HK-2 (cell line): ENCODE measurements around the gene EGFR.

Experiments used
- DNase-seq: peaks from one replicate; pipeline ENCODE4 v3.0.0-alpha.2; 2018; ENCODE audit not compliant: unreplicated experiment

Gene EGFR

DNA sequence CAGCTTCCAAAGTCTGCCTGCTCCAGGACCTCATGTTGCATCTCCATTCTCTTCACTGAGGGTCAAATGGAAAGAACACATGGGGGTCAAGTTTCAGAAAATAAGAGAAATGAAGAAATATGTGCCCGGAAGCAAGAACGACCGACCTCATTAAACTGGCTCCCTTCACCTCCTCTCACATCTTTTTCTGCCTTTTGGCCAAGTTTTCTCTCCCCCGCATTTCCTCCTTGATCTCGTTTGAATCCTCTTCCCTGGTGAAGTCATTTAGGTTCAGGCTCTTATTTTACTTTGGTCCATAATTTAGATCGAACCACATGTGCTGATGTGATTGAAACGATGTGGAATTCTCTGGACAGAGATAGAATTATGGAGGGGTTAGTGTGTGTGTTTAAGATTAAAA is 44.2 kb downstream of the EGFR start:
- no peak for DNase-seq

DNA sequence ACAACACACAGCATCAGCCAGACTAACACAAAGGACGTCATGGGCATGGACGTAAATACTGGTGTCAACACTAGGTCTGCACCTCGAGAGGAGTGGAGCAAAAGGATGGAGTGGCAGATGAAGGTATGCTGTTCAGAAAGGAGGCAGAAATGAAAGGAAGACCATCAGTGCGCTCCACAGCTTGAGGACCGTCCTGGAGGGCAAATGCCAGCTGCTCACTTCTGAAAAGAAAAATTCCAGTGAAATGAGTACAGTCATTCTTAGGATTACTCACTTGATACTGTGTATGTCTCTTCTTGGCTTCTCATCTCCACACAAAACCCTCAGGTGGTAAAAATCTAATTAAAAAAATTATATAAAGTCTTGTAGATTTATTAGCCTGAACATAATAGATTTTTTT is 44.8 kb downstream of the EGFR start:
- DNase-seq, result no peak

DNA sequence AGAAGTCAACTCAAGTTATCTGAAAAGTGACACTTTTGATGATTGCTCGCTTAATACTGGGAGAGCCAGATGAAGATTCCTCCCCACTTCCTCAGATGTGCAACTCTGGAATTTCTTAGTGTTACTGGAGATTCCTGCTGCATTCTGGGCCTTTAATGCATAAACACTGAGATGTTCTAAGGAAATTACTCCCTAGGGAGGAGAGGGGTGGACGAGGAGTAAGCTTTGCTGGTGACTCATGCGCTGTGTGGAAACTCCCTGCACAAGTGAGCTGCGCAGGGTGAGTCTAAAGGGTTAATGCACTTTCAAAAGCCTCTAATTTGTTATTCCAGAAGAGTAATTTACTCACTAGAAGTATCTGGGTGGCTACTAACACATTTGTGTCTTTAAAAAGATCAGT is 46.3 kb downstream of the EGFR start:
- DNase-seq, result peak; percentile 60

DNA sequence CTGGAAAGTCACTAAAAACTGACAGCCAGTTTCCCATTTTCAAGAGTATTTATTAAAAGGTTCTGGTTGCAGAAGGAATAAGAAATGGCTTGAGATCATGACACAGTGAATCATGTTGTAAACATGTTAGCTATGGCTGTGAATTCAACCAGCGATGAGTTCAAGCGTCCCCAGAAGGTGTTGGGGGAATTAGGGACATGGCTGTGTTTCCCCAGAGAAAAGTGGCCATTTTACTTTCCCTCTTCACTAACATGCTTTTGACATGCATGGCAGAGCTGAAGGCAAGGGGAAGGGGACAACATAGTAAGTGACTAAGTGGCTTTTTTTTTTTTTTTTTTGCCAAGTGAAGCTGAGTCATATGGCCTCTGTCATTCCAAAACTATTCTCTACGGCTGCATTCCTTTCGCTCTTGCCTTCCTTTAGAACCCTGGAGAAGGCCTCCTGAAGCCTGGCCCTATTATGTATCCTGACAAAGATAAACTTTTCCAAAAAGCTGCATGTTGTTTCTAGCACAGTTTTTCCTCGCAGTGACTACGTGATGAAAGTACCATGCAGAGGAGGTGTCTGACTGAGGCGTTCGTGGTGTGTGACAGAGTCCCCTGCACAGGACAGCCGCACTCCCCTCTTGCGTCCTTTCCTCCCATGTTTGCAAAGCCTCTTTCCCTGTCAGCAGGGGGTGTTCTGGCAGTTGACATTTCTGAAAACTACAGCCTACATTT is 46.9 kb downstream of the EGFR start:
- DNase-seq, result peak; percentile 64

DNA sequence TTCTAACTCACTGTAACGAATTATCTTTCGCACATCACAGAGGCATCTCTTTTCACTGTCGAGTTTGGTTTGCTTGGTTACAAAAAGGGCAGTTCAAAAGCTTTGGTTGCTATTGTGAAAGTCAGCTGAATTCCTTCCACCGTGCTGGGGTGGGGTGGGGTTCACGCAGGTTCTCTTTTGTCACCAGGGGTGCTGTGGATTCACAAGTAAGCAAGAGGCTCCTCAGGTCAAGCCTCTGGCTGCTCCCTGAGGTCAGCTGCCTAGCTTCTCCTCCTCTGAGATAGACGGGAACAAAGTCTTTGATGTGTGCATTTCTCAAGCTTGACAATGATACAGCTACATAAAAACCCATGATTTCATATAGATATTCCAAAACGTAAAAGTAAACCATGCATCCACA is 47.7 kb downstream of the EGFR start:
- DNase-seq, result no peak

DNA sequence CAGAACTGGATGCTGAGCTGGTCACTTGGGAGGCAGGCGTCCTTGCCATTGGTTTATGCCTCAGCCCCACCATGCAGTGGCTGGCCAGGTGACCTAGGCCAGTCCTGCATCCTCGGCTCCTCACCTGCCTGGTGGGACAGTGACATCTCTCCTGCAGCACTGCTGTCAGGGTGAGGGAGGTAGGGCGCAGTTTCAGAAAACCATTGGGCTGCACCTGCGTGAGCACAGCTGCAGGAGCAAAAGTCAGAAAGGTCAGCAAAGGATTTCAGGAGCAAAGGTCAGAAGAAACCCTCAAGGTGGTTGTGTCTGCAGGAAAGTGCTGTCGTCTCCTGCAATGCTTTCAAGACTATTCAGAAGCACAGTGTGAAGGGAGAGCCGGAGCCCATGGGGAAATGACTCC is 48.1 kb downstream of the EGFR start:
- DNase-seq, result no peak

DNA sequence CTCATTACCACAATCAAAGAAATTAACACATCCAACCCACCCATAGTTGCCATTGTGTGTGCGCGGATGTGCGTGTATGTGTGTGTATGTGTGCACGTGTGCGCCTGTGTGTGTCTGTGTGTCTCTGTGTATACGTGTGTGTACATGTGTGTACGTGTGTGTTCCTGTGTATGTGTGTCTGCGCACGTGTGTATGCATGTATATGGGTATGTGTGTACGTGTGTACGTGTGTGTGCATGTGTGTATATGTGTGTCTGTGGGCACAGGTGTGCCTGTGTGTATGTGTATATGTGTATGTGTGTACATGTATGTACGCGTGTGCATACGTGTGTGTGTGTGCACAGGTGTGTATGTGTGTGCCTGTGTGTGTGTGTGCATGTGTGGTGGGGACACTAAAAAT is 48.9 kb downstream of the EGFR start:
- no peak for DNase-seq

DNA sequence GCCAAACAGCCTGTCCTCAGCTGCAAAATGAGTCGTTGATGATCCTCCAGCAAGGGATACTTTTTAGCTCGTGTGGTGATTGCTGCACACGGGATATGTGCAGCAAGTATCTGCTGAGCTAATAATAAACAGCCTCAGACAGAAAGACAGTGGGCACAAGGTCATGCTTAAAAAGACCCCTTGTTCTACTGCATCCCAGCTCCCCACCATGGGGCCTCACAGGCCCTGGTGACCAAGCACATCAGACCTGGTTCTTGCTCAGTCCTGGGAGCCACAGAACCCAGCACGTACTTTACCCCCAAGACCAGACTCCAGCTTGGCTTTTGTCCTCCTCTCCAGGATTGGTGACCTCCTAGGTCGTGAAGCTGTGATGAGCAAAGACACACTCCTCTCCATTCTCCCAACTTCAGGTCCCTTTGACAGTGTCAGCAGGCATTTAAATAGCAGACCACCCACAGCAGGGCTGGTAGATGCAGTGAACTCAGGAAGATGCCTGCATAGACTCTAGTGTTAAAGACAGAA is 50.5 kb downstream of the EGFR start:
- DNase-seq, result no peak

DNA sequence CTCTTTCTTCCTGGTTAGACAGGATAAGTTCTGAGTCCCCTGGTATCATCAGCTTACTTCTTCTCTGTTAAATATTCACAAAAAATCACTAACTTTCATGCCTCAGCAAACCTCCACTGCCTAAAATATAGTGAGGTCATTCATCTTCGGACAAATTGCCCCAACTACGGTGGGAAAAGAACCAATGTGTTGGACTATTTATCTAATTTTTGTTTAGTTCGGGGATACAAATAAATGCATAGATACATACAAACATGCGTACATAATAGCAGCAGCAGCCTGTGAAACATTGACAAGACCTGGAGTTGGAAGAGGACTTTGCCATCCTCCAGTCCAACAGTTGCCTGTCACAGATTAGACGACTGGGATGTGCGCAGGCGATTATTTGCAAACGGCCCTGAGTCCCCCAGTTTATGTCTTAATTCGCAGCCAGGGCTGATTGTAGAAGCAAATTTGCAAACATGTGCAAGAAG is 51.5 kb downstream of the EGFR start:
- DNase-seq, result no peak

DNA sequence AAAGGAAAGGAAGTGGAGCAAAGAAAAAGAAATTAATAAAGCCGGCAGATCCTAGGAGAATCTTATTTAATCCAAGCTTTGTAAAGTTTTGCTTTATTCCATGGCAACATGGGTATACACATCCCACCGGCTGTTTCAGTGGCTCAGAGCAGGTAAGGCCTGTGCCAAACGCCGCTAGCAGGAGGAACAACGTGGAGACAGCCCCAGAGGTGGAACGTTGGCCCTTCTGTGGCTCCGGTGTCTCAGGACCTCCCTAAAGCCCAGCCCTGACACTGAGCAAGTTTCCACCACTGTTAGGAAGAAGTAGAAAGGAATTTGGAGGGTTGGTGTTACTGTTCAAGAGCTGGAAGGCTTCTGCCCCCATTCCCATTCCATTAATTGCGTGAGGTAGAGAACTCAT is 52.0 kb downstream of the EGFR start:
- no peak for DNase-seq

DNA sequence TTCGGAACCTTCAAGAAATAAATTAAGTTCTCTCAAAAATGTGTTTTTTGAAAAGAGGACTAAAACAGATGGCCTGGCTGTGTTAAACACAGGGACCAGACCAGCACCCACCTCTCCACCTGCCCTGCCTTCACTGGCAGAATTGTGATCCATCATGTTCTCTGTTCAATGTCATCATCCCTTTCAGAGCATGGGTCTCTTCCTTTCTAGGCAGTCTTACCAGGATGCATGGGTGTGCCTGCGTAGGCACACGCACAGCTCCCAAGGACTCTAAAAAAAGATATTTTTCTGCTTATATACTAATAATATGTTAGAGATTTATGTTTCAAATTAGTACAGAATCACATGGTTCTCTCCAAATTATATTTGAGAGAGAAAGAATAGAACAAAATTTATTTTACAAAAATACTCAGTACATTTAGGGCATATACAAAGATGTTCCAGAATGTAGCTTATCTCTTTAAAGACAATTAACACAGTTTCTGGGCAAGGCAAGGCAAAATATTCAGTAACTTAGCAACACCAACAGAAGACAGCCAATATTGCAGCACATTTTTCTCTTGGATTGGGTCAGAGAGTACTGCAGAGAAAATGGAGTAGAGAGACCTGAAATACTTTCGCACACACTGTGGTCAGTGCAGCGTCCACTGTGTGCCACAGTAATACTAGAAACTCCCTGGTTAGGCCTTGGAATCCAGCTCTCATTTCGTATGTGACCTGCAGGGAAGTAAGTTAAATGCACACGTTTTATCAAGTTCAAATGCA is 52.8 kb downstream of the EGFR start:
- DNase-seq, result no peak

DNA sequence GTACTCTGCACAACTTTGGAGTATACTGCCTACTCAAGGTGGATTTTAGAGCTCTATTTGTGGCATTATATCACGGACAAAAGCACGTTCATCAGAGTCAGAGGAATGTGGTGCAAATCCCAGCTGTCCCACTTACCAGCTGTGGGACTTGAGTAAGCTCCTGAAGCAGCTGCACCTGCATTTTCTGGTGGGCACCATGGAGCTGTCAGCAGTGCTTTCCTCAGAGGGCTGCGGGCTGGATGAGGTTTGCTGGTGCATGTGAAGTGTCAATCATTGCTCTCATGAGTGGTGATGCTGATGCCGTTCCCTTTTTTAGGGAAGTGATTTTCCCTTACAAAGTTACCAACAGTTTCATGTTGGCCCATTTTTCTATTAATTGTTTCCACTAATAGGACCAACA is 53.4 kb downstream of the EGFR start:
- DNase-seq, result no peak

DNA sequence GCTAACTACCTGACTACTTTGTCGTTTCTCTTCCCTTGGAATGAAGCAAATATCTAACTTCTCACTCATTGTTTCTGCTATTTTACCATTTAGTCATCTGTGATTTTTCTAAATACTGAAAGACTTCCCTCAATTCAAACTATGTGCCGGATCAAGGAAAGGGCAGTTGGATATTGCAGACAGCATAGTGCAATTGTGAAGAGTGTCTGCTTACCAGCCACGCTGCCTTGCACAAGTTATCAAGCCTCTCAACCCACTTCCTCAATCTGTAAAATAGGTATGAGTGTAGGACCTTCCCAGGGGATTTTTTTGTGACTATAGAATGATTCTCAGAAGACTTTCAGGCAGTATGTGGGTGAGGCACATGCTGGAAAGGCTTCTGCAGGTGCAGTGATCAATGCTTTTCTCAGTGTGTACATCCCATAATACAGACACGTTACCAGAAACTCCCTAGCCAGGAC is 54.3 kb downstream of the EGFR start:
- DNase-seq, result no peak

DNA sequence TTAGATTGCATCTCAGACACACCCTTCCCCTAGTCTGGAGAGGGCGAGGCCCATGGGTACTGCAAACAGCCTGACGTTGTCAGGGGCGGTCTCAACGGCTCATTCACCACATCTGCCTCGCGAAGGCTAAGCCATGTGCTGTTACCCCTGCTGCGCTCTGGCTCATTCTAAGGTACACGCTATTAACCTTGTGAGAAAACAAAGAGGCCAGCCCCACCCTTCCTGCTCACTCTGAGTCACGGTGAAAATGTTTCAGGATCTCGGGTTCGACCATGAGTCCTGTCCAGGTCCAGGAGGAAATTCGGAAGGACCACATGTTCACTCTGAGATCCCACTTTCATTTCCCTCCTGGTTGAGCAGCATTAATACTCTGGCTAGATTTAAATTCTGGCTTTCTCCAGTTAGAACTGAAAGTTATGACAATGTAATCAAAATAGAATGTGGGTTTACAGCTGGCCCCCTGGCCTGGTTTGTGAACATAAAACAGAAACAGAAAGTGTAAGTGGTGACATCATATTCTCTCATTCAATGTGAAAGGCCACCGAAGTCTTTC is 55.2 kb downstream of the EGFR start:
- DNase-seq, result peak; percentile 78

DNA sequence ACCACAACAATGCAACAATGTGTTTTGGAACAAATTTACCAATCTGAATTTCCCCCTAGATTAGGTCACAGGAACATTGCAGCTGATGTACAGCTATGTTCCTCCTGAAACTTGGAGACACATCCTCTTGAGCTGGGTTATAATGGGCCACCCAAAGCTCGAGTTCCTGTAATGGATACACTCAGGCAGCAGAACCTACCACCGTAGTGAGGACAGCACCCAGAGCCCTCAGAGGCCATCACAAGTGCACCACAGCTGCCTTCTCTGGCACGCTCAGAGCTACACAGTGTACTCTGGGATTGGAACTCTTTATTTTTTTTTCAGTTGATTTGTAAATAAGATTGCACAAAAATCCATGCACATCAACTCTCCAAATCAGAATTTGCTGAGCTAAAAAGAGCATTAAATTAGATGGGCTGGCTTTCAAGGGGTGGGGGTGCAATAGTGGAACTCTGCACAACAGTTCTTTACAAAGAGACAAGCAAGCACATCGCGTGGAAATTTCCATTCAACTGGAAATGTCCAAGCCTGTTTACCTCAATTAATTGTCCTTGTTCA is 56.7 kb downstream of the EGFR start:
- DNase-seq, result no peak

DNA sequence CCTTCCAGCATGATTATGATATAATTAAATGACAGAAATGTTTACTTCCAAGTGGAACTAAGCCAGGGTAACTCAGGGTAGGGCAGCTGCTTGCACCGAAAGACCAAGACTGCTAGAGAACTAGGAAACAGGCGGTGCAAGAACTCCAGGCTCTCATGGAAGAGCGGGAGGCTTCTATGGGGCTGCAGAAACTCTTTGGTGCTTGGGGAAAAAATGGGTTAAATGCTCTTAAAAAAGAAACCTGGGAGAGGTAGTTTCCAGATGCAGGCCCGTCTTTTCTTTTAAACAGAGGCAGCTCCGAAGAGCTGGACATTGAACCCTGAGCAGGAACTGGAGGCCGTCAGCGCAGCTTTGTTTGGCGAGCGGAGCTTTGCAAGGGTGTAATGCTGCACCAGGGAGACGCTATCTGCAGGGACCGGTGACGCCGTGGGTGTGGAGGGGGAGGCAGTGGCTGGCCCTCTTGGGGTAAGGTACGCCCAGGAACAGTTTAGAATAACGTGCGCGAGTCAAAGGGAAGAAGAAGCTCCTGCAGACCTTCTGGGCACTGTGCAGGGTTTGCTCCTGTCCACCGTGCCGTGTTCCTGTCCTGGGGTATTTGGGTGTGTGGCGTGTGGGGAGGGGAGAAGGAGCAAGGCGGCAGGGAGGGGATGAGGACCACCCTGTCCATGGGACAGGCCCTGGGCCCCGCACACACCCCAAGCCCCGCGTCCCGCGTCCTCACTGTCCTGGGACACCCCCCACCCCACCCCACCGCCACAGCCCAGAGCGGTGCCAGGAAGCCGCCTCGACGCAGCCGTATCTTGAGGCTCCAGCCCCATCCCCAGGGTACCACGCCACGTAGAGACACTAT is 59.0 kb downstream of the EGFR start:
- DNase-seq, result no peak

DNA sequence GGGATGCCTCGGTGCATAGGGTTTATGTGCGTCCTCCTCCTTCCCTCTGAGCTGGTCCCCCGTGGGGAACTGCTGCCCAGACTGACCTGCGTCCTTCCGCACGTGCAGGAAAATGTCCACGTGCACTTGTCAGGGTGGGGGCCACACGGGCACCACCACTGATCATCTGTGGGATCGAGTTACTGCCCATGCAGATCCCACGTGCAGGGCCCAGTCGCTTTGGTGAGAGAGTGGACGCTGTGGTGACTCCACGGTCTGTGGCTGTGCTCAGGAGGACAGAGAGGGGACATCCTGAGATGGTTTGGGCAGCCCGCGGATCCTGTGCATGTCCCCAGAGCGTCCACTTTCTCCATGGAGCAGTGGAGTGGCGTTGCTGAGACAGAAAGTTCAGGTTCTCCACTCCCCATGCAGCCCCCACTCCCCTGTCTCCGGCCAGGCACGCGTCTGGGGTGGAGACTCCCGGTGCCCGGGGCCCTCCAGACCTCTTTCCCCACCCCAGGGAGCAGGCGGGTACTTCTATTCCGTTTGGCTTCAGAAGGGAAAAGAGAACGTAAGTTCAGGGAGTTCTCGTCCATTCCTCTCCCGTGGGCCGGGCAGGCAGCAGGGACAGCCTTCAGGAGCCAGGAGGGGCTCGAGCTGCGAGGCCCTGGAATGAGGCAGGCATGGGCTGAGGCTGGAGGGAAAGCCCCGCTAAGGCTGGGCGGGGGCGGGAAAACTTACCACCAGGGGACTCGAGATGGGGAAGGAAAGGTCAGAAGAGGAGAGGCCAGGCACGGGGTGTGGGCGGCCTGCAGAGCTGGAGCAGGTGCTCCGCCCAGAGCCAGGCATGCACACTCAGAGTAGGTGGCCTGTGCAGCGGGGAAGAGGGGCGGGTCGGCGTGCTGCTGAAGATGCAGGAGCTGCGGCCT is 59.9 kb downstream of the EGFR start:
- DNase-seq, result no peak

DNA sequence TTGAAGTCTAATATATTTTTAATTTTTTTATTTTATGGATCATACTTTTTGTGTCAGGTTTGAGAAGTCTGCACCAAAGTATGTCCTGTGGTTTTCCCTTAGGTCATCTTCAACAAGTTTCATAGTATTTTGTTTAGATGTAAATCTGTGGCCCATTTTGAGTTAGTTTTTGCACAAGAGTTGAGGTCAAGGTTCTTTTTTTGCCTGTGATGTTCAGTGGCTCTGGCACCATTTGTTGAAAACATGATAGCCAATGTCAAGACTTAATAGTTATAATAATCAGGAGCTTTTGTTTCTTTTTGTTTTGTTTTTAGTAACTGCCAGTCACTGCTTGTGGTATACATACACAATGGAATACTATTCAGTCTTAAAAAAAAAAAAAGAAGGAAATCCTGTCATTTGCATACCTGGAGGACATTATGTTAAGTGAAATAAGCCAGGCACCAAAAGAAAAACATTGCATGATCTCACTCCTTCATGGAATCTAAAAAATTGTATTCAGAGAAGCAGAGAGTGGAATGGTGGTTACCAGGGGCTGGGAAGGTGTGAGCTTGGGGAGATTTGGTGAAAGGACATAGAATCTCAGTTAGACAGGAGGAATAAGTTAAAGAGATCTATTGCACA is 61.3 kb downstream of the EGFR start:
- no peak for DNase-seq

DNA sequence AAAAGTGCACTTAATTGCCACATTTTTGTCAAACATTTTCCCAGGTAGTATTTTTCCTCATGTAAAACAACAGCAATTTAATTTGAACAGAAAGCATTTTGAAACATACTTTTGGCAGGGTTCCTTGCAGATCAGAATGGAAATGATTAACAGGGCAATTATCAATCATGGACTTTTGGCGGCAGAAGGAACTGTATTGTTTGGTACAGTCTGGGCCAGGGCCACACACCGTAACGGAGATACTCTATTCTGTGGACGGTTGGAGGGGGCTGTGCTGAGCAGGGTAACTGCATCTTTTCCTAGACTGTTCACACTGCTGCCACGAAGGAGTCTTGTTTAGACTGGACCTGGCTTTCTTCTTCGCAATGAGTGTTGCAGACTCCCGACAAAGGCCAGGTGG is 62.3 kb downstream of the EGFR start:
- DNase-seq, result no peak
